H1 (cell line): Measurements from ENCODE around the gene ATG4D. TPM values are rescaled to one million over a fixed set of nuclear protein-coding genes. Genes with fewer than 3 reads are reported as not detected.

ENCODE experiments used
- ATF2 ChIP-seq: IDR thresholded peaks from 2 replicates; pipeline ENCODE4 v1.6.1; 2012; ENCODE audit warnings: low read length, inconsistent platforms
- CHD1 ChIP-seq: IDR thresholded peaks from 2 replicates; pipeline ENCODE4 v1.6.1; 2012; ENCODE audit warnings: low read depth, low read length, improper control_type of control experiment
- CHD2 ChIP-seq: IDR thresholded peaks from 2 replicates; pipeline ENCODE4 v1.6.1; 2012; ENCODE audit warnings: low read length, improper control_type of control experiment
- CTCF ChIP-seq, 3 experiments: IDR thresholded peaks; 1 replicate in 2 of 3; 2 replicates in 1 of 3; pipeline versions ENCODE4 v1.5.1 to v1.6.1; 2011; ENCODE audit warnings: low read length in 3 of 3, mild to moderate bottlenecking in 3 of 3, inconsistent platforms in 2 of 3, low read depth in 1 of 3, moderate library complexity in 1 of 3; ENCODE audit not compliant: insufficient read depth in 1 of 3; ENCODE audit errors: control extremely low read depth in 1 of 3
- EZH2 ChIP-seq: fragments of 200-600 bp; sonication (generic); IDR thresholded peaks from 2 replicates; pipeline ENCODE4 v1.7.1; 2012; ENCODE audit warnings: low read depth, mild to moderate bottlenecking, moderate library complexity, low read length, inconsistent platforms; ENCODE audit not compliant: severe bottlenecking
- FOSL1 ChIP-seq: IDR thresholded peaks from 2 replicates; pipeline ENCODE4 v1.6.1; 2011; ENCODE audit warnings: mild to moderate bottlenecking, low read depth, low read length, moderate library complexity; ENCODE audit not compliant: insufficient read depth
- KDM4A ChIP-seq: IDR thresholded peaks from one replicate; pipeline ENCODE4 v1.7.1; 2012; ENCODE audit warnings: low read depth, mild to moderate bottlenecking, moderate library complexity, low read length, inconsistent platforms; ENCODE audit not compliant: severe bottlenecking
- NRF1 ChIP-seq: IDR thresholded peaks from 2 replicates; pipeline ENCODE4 v1.6.1; 2011; ENCODE audit warnings: mild to moderate bottlenecking, low read depth, low read length, improper control_type of control experiment
- PHF8 ChIP-seq: fragments of 200-600 bp; sonication (generic); conservative IDR thresholded peaks from 2 replicates; pipeline ENCODE4 v1.7.1; 2012; ENCODE audit warnings: low read depth, mild to moderate bottlenecking, inconsistent platforms, low read length, moderate library complexity
- POLR2AphosphoS5 ChIP-seq: IDR thresholded peaks from 2 replicates; pipeline ENCODE4 v1.6.1; 2011; ENCODE audit warnings: low read depth, low read length
- RBBP5 ChIP-seq: IDR thresholded peaks from 2 replicates; pipeline ENCODE4 v1.7.1; 2012; ENCODE audit warnings: low read depth, mild to moderate bottlenecking, inconsistent platforms, low read length, moderate library complexity, borderline replicate concordance
- SIN3A ChIP-seq, 2 experiments: IDR thresholded peaks in 1 of 2; conservative IDR thresholded peaks in 1 of 2; 2 replicates each; pipeline ENCODE4 v1.6.1; 2011 to 2012; ENCODE audit warnings: low read length in 2 of 2, improper control_type of control experiment in 1 of 2, low read depth in 1 of 2, mild to moderate bottlenecking in 1 of 2
- SP2 ChIP-seq: IDR thresholded peaks from 2 replicates; pipeline ENCODE4 v1.6.1; 2012; ENCODE audit warnings: mild to moderate bottlenecking, low read length, inconsistent platforms
- SUZ12 ChIP-seq: fragments of 200-600 bp; sonication (generic); IDR thresholded peaks from 2 replicates; pipeline ENCODE4 v1.6.1; 2012; ENCODE audit warnings: mild to moderate bottlenecking, inconsistent platforms, low read length, moderate library complexity, mixed read lengths
- TCF12 ChIP-seq: IDR thresholded peaks from 2 replicates; pipeline ENCODE4 v1.6.1; 2011; ENCODE audit warnings: low read depth, mild to moderate bottlenecking, low read length
- USF2 ChIP-seq: IDR thresholded peaks from 2 replicates; pipeline ENCODE4 v1.6.1; 2011; ENCODE audit warnings: low read length, improper control_type of control experiment
- YY1 ChIP-seq: IDR thresholded peaks from 2 replicates; pipeline ENCODE4 v1.6.1; 2011; ENCODE audit warnings: low read depth, mild to moderate bottlenecking, low read length
- polyA plus RNA-seq, 7 experiments: library from polyadenylated mRNA; depleted of rRNA in 3 of 7; stranded (reverse) in 5 of 7; unstranded in 2 of 7; fragments of >200 nt in 5 of 7; fragments of 200-250 nt in 2 of 7; gene quantifications; 1 replicate in 5 of 7; 2 replicates in 1 of 7; 4 replicates in 1 of 7; pipeline versions ENCODE4 v1.2.1 to v1.2.3, GENCODE V29; 2011 to 2013; ENCODE audit warnings: missing spikeins in 2 of 7, mixed read lengths in 2 of 7
- total RNA-seq: library from RNA; stranded (reverse); fragmentation: NEBNext Ultra II Directional; extraction: Animal tissue kit (Norgen Biotek cat#: 25700); gene quantifications from 2 replicates; pipeline ENCODE4 v1.2.1, GENCODE V29; 2021

The ATG4D gene
- total and polyA plus RNA-seq, 2 of the 8 experiments (the other 6 are each of a cell fraction or from before 2014, with no cell fraction given) = 39.6 to 43.7 TPM

- TF ChIP-seq ATF2 (no peak), CTCF (IDR thresholded peaks at IDR 0.05; ENCODE audit: control extremely low read depth in 1 of 3, insufficient read depth in 1 of 3, low read depth in 1 of 3, low read length in 3 of 3) (no peak), SUZ12 (no peak), KDM4A (peak; percentile 77), CHD2 (no peak), EZH2 (no peak), USF2 (no peak), FOSL1 (no peak), NRF1 (no peak), SP2 (no peak), SIN3A (conservative IDR thresholded peaks at IDR 0.05 in 1 of 2, IDR thresholded peaks at IDR 0.05 in 1 of 2; ENCODE audit: low read depth in 1 of 2, low read length in 2 of 2) (peak in 1 of 2 experiments; percentile 63; a peak in 1 of 4 replicates), YY1 (peak; percentile 86), RBBP5 (no peak), POLR2AphosphoS5 (no peak), TCF12 (peak; percentile 89), CHD1 (no peak), PHF8 (peak; percentile 63)
Observed at GRCh38 chr19:10587022-10587838, 43.5 kb downstream of the ATG4D start, which contains the start of gene AP1M2 (continued).
